Osteoblast (primary cell): ENCODE measurements around the gene LPIN3. TPM values are rescaled to one million over a fixed set of nuclear protein-coding genes. Genes with fewer than 3 reads are reported as not detected.

Experiments
- DNase-seq: peaks from one replicate; pipeline ENCODE4 v3.0.0; 2011; ENCODE audit warnings: low spot score, mixed read lengths; ENCODE audit not compliant: insufficient read length; ENCODE audit errors: missing footprints
- H2AFZ ChIP-seq: 2 replicates; pipeline ENCODE4 v1.6.0; 2011; ENCODE audit warnings: mild to moderate bottlenecking, low read length
- H3K27ac ChIP-seq: 2 replicates; pipeline ENCODE4 v1.5.1; 2011; ENCODE audit warnings: mild to moderate bottlenecking, low read depth, low read length, moderate library complexity
- H3K27me3 ChIP-seq: 2 replicates; pipeline ENCODE4 v1.6.0; 2012; ENCODE audit warnings: mild to moderate bottlenecking, control low read depth, inconsistent platforms, low read length, moderate library complexity; ENCODE audit not compliant: insufficient read depth
- H3K36me3 ChIP-seq: 2 replicates; pipeline ENCODE4 v1.5.1; 2011; ENCODE audit warnings: mild to moderate bottlenecking, low read length, control low read depth, moderate library complexity; ENCODE audit not compliant: insufficient read depth
- H3K4me1 ChIP-seq: 2 replicates; pipeline ENCODE4 v1.5.1; 2011; ENCODE audit warnings: mild to moderate bottlenecking, low read length, control low read depth, moderate library complexity; ENCODE audit not compliant: insufficient read depth
- H3K4me2 ChIP-seq: 2 replicates; pipeline ENCODE4 v1.6.0; 2011; ENCODE audit warnings: mild to moderate bottlenecking, low read length; ENCODE audit not compliant: insufficient read depth
- H3K4me3 ChIP-seq: fragments of 200-600 bp; sonication (generic); 3 replicates; pipeline ENCODE4 v1.5.1; 2012; ENCODE audit warnings: mild to moderate bottlenecking, low read length, inconsistent platforms; ENCODE audit not compliant: insufficient read depth
- H3K79me2 ChIP-seq: 2 replicates; pipeline ENCODE4 v1.6.0; 2012; ENCODE audit warnings: mild to moderate bottlenecking, low read length, control low read depth, inconsistent platforms; ENCODE audit not compliant: insufficient read depth
- H3K9me3 ChIP-seq: 2 replicates; pipeline ENCODE4 v1.5.1; 2011; ENCODE audit warnings: low read depth, low read length, control low read depth
- H4K20me1 ChIP-seq: 2 replicates; pipeline ENCODE4 v1.6.0; 2012; ENCODE audit warnings: mild to moderate bottlenecking, low read length, control low read depth; ENCODE audit not compliant: insufficient read depth
- total RNA-seq: library from RNA; depleted of rRNA; stranded (reverse); fragments of >200 nt; gene quantifications from 2 replicates; pipeline ENCODE4 v1.2.3, GENCODE V29; 2012
- TF ChIP-seq, protein P1 (sequence below): IDR thresholded peaks from 2 replicates; pipeline ENCODE4 v1.5.1; 2011; ENCODE audit warnings: mild to moderate bottlenecking, low read depth, low read length, moderate library complexity; ENCODE audit errors: extremely low read depth

LPIN3 gene
- total RNA-seq, 1 donor = 9.0 TPM

DNA sequence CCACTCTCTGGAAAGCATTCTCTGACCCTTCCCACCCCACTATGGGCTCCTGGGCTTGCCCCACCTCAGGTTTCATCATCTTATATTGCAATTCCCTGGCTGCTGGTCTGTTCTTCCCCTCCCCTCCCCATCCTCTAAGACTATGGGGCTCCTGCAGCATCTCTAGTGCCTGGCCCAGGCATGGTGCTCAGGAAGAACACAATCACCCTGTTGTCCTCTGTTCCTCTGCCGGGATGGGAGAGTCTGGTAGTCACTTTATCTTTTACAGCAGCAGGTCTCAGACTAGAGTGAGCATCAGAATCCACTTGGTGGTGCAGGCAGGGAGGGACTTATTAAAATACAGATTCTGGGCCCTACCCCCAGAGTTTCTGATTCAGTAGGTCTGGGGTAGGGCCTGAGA lies 5.0 kb upstream of the LPIN3 start:
- H4K20me1 ChIP-seq = no peaks in the 10 kb centered on the region
- H2AFZ ChIP-seq = no peak overlapping the region
- no peaks in the 10 kb centered on the region for H3K27me3 ChIP-seq
- no peak overlapping the region for H3K4me2 ChIP-seq
- no peaks in the 10 kb centered on the region for H3K79me2 ChIP-seq
- H3K36me3 ChIP-seq = no peaks in the 10 kb centered on the region
- H3K4me3 ChIP-seq = no peak overlapping the region
- TF ChIP-seq, protein P1, sequence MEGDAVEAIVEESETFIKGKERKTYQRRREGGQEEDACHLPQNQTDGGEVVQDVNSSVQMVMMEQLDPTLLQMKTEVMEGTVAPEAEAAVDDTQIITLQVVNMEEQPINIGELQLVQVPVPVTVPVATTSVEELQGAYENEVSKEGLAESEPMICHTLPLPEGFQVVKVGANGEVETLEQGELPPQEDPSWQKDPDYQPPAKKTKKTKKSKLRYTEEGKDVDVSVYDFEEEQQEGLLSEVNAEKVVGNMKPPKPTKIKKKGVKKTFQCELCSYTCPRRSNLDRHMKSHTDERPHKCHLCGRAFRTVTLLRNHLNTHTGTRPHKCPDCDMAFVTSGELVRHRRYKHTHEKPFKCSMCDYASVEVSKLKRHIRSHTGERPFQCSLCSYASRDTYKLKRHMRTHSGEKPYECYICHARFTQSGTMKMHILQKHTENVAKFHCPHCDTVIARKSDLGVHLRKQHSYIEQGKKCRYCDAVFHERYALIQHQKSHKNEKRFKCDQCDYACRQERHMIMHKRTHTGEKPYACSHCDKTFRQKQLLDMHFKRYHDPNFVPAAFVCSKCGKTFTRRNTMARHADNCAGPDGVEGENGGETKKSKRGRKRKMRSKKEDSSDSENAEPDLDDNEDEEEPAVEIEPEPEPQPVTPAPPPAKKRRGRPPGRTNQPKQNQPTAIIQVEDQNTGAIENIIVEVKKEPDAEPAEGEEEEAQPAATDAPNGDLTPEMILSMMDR = no peak
- no peaks in the 10 kb centered on the region for H3K9me3 ChIP-seq
- H3K27ac ChIP-seq = no peak overlapping the region
- DNase-seq = peak; percentile 9
- peaks cover 10% of the 10 kb centered on the region for H3K4me1 ChIP-seq

DNA sequence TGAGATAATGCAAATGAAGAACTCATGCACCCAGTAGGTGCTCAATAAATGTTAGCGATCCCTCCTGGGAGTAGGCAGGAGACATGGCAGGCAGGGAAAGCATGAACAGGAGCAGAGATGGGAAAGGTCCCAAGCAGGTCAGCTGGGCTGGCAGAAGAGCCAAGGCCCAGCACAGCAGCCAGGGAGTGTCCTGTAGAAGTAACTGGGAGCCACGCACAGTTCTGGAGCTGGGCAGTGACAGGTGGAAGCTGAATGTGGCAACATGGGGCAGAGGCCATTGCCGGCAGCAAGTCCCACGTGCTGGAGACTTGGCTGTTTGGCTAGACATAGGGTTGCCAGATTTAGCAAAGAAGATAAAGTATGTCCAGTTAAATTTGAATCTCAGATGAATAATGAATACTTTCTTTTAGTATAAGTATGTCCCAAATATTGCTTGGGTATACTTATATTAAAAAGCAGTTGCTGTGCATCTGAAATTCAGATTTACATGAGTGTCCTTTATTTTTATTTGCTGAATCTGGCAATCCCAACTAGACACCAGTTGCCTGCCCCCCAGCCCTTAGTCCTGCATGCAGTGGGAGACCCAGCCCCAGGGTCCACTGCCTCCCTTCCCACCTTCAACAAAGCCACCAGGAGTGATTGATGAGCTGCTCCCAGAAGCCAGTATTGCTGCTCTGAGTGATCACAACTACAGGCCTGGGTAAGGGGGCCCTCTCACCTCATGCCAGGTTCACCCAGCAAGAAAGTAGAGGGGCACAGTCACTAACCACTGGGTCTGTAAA lies 3.7 kb upstream of the LPIN3 start:
- H3K27ac ChIP-seq = no peak overlapping the region

DNA sequence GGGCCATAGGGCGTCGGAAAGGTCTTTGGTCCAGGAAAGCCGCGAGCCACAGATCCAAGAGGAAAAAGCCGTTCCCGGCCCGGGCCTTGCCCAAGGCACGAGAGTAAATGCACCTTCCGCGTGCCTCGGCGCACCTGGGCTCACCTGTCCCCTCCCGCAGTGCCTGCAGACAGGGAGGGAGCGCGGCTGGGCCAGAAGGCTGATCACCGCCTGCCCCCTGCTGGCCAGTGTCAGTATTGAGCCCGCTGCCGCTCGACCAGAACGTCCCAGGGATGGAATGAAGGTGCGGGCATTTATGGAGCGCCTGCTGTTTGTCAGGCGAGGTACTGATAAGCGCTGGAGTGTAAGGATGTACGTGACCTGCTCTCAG lies 679 bp upstream of the LPIN3 start:
- H3K36me3 ChIP-seq = no peaks in the 10 kb centered on the region
- H3K79me2 ChIP-seq = peaks cover 2% of the 10 kb centered on the region
- H3K27ac ChIP-seq = peak overlapping the region; percentile 51
- H3K4me1 ChIP-seq = peaks cover 10% of the 10 kb centered on the region
- H3K4me3 ChIP-seq = peak overlapping the region; percentile 81
- DNase-seq = peak; percentile 96
- H3K4me2 ChIP-seq = peak overlapping the region; percentile 100
- no peaks in the 10 kb centered on the region for H3K9me3 ChIP-seq
- H4K20me1 ChIP-seq = no peaks in the 10 kb centered on the region
- TF ChIP-seq, protein P1 = peak; percentile 89
- H2AFZ ChIP-seq = peak overlapping the region; percentile 99
- no peaks in the 10 kb centered on the region for H3K27me3 ChIP-seq

More for the DNA sequence above, 3.7 kb upstream of the LPIN3 start:
- Histone ChIP-seq H3K79me2 (peaks cover 2% of the 10 kb centered on the region), H2AFZ (no peak overlapping the region), H4K20me1 (no peaks in the 10 kb centered on the region), H3K4me1 (peaks cover 10% of the 10 kb centered on the region), H3K4me2 (no peak overlapping the region), H3K9me3 (no peaks in the 10 kb centered on the region), H3K27me3 (no peaks in the 10 kb centered on the region), H3K4me3 (no peak overlapping the region), H3K36me3 (no peaks in the 10 kb centered on the region)
- TF ChIP-seq, protein P1 = no peak
- peak; percentile 39 for DNase-seq
